Stomach (tissue), 9 donors: ENCODE results near the gene IL36A. TPM values are rescaled to one million over a fixed set of nuclear protein-coding genes. Genes with fewer than 3 reads are reported as not detected.

Experiments
- DNase-seq, 2 donors: peaks; one replicate each; pipeline versions ENCODE4 v3.0.0 to v3.0.0-alpha.2; 2013 to 2019
- H3K27ac ChIP-seq, 5 donors: fragments of 200-600 bp in 4 of 5; sonication (generic) in 4 of 5; one replicate each; pipeline ENCODE4 v1.5.1; 2013 to 2019; ENCODE audit warnings: mild to moderate bottlenecking in 1 of 5, moderate library complexity in 1 of 5
- H3K27me3 ChIP-seq, 3 donors: fragments of 200-600 bp; sonication (generic); one replicate each; pipeline ENCODE4 v1.5.1; 2017 to 2019; ENCODE audit warnings: mixed run types in 1 of 3
- H3K36me3 ChIP-seq, 4 donors: fragments of 200-600 bp; sonication (generic); 1 replicate in 3 of 4; 2 replicates in 1 of 4; pipeline ENCODE4 v1.5.1; 2016 to 2019
- H3K4me1 ChIP-seq, 4 donors: fragments of 200-600 bp; sonication (generic); one replicate each; pipeline ENCODE4 v1.5.1; 2016 to 2019
- H3K4me3 ChIP-seq, 4 donors: fragments of 200-600 bp; sonication (generic) in 3 of 4; one replicate each; pipeline ENCODE4 v1.5.1; 2016 to 2019; ENCODE audit warnings: mild to moderate bottlenecking in 1 of 4
- H3K9me3 ChIP-seq, 4 donors: fragments of 200-600 bp; sonication (generic); one replicate each; pipeline ENCODE4 v1.5.1; 2016 to 2019
- EP300 ChIP-seq: sonication (generic); formaldehyde crosslinking; IDR thresholded peaks from one replicate; pipeline ENCODE4 v1.6.1; 2017; ENCODE audit warnings: antibody characterized with exemption
- POLR2A ChIP-seq, 4 donors: fragments of 450-650 bp; IDR thresholded peaks; one replicate each; pipeline ENCODE4 v1.6.1; 2016; ENCODE audit warnings: antibody characterized with exemption in 4 of 4, control low read depth in 2 of 4, mild to moderate bottlenecking in 1 of 4, moderate library complexity in 1 of 4
- POLR2AphosphoS5 ChIP-seq, 3 donors: sonication (generic); formaldehyde crosslinking; IDR thresholded peaks; one replicate each; pipeline ENCODE4 v1.6.1; 2016; ENCODE audit warnings: antibody characterized with exemption in 3 of 3
- WGBS, 5 donors: extraction: QIAGEN DNeasy Blood & Tissue Kit in 3 of 5; methylation state at CpG; one replicate each; pipeline versions ENCODE4 v1.1.5 to v1.1.7; 2013 to 2018; 5-methylcytosine and 5-hydroxymethylcytosine counted together
- intact Hi-C: fragments of 100-400 bp; cut with DNase I; formaldehyde crosslinking; loops from one replicate; pipeline ENCODE4 v1.15.1; 2023; ENCODE audit warnings: low total_unique reads
- polyA plus RNA-seq, 3 donors: library from polyadenylated mRNA; stranded (reverse); fragments of 200-250 nt; gene quantifications; one replicate each; pipeline ENCODE4 v1.2.3, GENCODE V29; 2013
- total RNA-seq, 5 donors: library from RNA; depleted of rRNA; stranded (reverse); fragments of >200 nt; gene quantifications; one replicate each; pipeline versions ENCODE4 v1.1.0 to v1.2.3, GENCODE V29; 2014 to 2016
- TF ChIP-seq, protein P1 (sequence below), 7 experiments: fragments of 450-650 bp in 4 of 7; fragments of 200-600 bp in 3 of 7; sonication (generic) in 3 of 7; IDR thresholded peaks; one replicate each; pipeline ENCODE4 v1.5.1; 2016 to 2019; ENCODE audit warnings: antibody characterized with exemption in 7 of 7, control low read depth in 2 of 7, mild to moderate bottlenecking in 1 of 7
- donor health status: healthy with polysubstance abuse.
- donor health status: Bipolar disorder and iron deficiency.
- donor health status: healthy.

IL36A gene
- total and polyA plus RNA-seq, 8 donors: 9.7 TPM; not detected in 7

DNA sequence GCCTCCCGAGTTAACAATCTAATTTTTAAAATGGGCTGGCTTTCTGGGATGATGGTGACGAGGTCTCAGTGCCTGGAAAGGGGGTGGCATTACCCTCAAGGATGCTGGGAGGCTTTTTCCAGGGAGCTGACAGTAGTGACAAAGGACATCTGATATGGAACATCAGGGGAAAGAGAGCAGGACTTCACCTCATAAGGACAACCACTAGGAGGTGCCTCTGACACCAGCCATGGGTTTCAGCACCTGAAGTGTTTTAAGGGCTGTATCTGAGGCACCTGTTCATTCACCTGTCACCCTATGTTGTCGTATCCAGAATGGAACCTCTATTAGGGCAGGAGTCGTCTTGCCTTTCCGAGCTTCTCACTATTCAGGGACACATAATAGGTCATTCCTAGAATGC lies 36.6 kb downstream of the IL36A start:
- Histone ChIP-seq H3K4me3 (no peak overlapping the region), H3K9me3 (no peaks in the 10 kb centered on the region), H3K36me3 (no peaks in the 10 kb centered on the region), H3K27ac (no peak overlapping the region), H3K4me1 (peaks cover 5 to 23% (median 12%) of the 10 kb centered on the region in 4 donors), H3K27me3 (no peaks in the 10 kb centered on the region)
- DNase-seq: no peak
- intact Hi-C loops: no loop called here
- no peak for TF ChIP-seq POLR2A (IDR thresholded peaks at IDR 0.05)
- TF ChIP-seq, protein P1, sequence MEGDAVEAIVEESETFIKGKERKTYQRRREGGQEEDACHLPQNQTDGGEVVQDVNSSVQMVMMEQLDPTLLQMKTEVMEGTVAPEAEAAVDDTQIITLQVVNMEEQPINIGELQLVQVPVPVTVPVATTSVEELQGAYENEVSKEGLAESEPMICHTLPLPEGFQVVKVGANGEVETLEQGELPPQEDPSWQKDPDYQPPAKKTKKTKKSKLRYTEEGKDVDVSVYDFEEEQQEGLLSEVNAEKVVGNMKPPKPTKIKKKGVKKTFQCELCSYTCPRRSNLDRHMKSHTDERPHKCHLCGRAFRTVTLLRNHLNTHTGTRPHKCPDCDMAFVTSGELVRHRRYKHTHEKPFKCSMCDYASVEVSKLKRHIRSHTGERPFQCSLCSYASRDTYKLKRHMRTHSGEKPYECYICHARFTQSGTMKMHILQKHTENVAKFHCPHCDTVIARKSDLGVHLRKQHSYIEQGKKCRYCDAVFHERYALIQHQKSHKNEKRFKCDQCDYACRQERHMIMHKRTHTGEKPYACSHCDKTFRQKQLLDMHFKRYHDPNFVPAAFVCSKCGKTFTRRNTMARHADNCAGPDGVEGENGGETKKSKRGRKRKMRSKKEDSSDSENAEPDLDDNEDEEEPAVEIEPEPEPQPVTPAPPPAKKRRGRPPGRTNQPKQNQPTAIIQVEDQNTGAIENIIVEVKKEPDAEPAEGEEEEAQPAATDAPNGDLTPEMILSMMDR (IDR thresholded peaks at IDR 0.05): no peak
- no peak for TF ChIP-seq EP300
- no peak for TF ChIP-seq POLR2AphosphoS5 (IDR thresholded peaks at IDR 0.05)
- 71 to 84% (median 81%) methylated on average over 5 of the region's 5 CpGs for WGBS, 5 donors

DNA sequence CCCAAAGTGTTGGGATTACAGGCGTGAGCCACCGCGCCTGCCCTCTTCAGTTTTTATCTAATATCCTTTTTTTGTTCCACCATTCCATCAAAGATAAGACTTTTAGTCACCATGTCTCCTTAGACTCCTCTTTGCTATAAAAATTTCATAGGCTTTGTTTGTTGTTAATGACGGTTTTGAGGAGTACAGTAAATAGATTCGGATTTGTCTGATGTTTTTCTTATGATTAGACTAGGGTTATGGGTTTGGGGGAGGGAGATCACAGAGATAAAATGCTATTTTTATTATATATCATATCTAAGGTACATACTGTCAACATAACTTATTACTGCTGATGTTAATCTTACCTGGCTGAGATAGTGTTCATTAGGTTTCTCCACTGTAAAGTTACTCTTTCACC lies 41.2 kb downstream of the IL36A start:
- H3K27me3 ChIP-seq: no peaks in the 10 kb centered on the region
- intact Hi-C loops: no loop called here
- no peaks in the 10 kb centered on the region for H3K36me3 ChIP-seq
- no peaks in the 10 kb centered on the region for H3K4me1 ChIP-seq
- TF ChIP-seq, protein P1 (IDR thresholded peaks at IDR 0.05): no peak
- no peak for TF ChIP-seq POLR2AphosphoS5 (IDR thresholded peaks at IDR 0.05)
- no peak for TF ChIP-seq EP300
- no peak for TF ChIP-seq POLR2A (IDR thresholded peaks at IDR 0.05)
- H3K27ac ChIP-seq: no peak overlapping the region
- WGBS, 5 donors: 73 to 83% (median 81%) methylated on average over 5 of the region's 5 CpGs
- H3K4me3 ChIP-seq: no peak overlapping the region
- DNase-seq: no peak
- peaks cover 0 to 6% (median 2%) of the 10 kb centered on the region in 4 donors for H3K9me3 ChIP-seq

DNA sequence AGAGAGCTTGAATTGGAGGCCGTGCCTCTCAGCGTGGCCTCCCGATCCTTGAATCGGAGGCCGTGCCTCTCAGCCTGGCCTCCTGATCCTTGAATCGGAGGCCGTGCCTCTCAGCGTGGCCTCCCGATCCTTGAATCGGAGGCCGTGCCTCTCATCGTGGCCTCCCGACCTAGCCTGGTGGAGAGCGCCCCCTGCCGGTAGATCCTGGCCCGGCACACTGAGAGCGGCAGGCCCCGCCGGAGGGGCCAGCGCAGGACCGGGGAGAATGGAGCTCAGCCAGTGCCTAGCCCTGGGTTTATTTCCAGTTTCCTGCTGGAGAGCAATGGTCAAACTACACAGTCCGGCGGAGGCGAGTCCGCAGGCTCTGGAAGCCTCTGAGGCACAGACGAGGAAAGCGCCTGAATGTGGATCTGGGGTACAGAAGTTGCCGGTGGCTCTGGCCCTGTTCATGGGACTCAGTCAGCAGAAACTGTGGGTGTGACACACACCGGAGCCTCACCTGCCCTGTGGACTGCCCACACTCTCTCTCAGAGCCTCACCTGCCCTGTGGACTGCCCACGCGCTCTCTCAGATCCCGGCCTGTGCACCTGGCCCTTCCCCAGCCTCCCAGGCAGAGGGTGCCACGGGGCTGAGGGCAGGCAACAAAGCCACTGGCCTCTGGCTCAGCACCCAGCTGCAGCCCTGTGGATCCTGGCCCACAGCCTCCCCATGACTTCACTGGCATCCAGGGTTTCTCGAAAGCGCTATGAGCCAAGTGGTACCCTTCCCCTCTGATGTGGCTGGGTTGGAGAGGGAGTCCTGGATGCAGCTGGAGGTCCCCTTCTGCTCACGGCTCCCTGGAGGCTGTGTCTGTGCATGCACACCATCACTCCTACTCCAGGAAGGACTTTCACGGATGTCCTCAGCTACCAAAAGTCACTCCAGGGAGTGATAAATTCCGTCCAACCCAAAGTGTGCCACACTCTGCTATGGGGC lies 45.9 kb downstream of the IL36A start:
- WGBS, 5 donors: 91 to 95% (median 94%) methylated on average over 15 to 38 of the region's 38 CpGs
- DNase-seq: no peak
- intact Hi-C loops: no loop called here
- Histone ChIP-seq H3K9me3 (peaks cover 0 to 17% (median 12%) of the 10 kb centered on the region in 4 donors), H3K27ac (no peak overlapping the region), H3K27me3 (no peaks in the 10 kb centered on the region), H3K4me1 (no peaks in the 10 kb centered on the region), H3K4me3 (no peak overlapping the region), H3K36me3 (no peaks in the 10 kb centered on the region)
- no peak for TF ChIP-seq EP300
- TF ChIP-seq, protein P1 (IDR thresholded peaks at IDR 0.05): no peak
- no peak for TF ChIP-seq POLR2A (IDR thresholded peaks at IDR 0.05)

DNA sequence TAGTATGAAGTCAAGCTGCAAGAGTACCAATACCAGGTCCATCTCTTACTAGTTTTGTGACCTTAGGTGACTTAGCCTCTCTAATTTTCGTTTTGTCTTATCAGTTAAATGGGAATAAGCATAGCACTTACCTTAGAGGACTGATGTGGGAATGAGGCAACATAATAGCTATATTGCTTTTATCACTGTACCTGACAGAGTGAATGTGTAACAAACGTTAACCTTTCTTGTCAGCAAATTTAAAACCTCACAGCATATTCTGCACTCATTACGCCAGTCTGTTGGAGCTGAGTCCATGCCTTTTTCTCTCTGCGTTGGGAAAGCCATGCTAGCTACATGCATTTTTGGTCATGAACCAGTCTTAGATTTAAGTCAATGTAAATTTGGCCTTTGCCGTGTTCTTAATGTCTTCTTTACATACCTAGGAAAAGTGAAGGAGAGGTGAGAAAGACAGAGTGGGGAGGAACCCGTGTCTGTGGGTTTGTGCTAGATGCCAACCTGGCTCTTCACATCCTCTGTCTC lies 47.2 kb downstream of the IL36A start, which contains the start of gene IL36B:
TSS of gene IL36B (minus strand) at position 472 of the 522 bp plus-strand sequence.
- DNase-seq: no peak
- H3K36me3 ChIP-seq: no peaks in the 10 kb centered on the region
- peaks cover 0 to 17% (median 12%) of the 10 kb centered on the region in 4 donors for H3K9me3 ChIP-seq
- TF ChIP-seq POLR2AphosphoS5 (IDR thresholded peaks at IDR 0.05) (no peak), EP300 (no peak), POLR2A (IDR thresholded peaks at IDR 0.05) (no peak)
- TF ChIP-seq, protein P1 (IDR thresholded peaks at IDR 0.05): no peak
- no peak within 1 kb of the TSS for H3K4me3 ChIP-seq
- intact Hi-C loops: no loop called here
- no peak within 1 kb of the TSS for H3K27ac ChIP-seq
- H3K27me3 ChIP-seq: no peaks in the 10 kb centered on the region
- WGBS, 5 donors: 59 to 74% (median 69%) methylated on average over 6 of the region's 6 CpGs
- H3K4me1 ChIP-seq: no peaks in the 10 kb centered on the region
